ENCODE measurements around the gene RNASEH2B.

The RNASEH2B gene

GRCh38 chr13:50923272-50923671 is 13.7 kb downstream of the RNASEH2B start:
- H3K27ac ChIP-seq (ENCODE audit: low read length), result no peak overlapping the region
- H3K27me3 ChIP-seq (ENCODE audit: insufficient read depth, low read length), result no peaks in the 10 kb centered on the region
- H3K9me3 ChIP-seq (ENCODE audit: insufficient read depth, low read depth, low read length), result peaks cover 35% of the 10 kb centered on the region
- no peak overlapping the region for H3K4me3 ChIP-seq (ENCODE audit: low read length)
- H3K9ac ChIP-seq (ENCODE audit: low read depth, low read length), result no peak overlapping the region
- H3K36me3 ChIP-seq (ENCODE audit: insufficient read depth, low read depth, low read length), result no peaks in the 10 kb centered on the region
- no peaks in the 10 kb centered on the region for H3K4me1 ChIP-seq (ENCODE audit: insufficient read depth, low read length)

GRCh38 chr13:50924025-50924424 is 14.4 kb downstream of the RNASEH2B start:
- no peaks in the 10 kb centered on the region for H3K36me3 ChIP-seq (ENCODE audit: insufficient read depth, low read depth, low read length)
- no peak overlapping the region for H3K4me3 ChIP-seq (ENCODE audit: low read length)
- no peaks in the 10 kb centered on the region for H3K4me1 ChIP-seq (ENCODE audit: insufficient read depth, low read length)
- H3K9me3 ChIP-seq (ENCODE audit: insufficient read depth, low read depth, low read length), result peaks cover 35% of the 10 kb centered on the region
- no peak overlapping the region for H3K9ac ChIP-seq (ENCODE audit: low read depth, low read length)
- H3K27ac ChIP-seq (ENCODE audit: low read length), result no peak overlapping the region
- H3K27me3 ChIP-seq (ENCODE audit: insufficient read depth, low read length), result no peaks in the 10 kb centered on the region

GRCh38 chr13:50927701-50928100 is 18.1 kb downstream of the RNASEH2B start:
- Histone ChIP-seq H3K9me3 (ENCODE audit: insufficient read depth, low read depth, low read length) (peaks cover 23% of the 10 kb centered on the region), H3K27ac (ENCODE audit: low read length) (no peak overlapping the region), H3K36me3 (ENCODE audit: insufficient read depth, low read depth, low read length) (peaks cover 7% of the 10 kb centered on the region; the same call in 1 of the 2 replicates), H3K27me3 (ENCODE audit: insufficient read depth, low read length) (no peaks in the 10 kb centered on the region), H3K4me1 (ENCODE audit: insufficient read depth, low read length) (peaks cover 6% of the 10 kb centered on the region; the same call in 1 of the 2 replicates), H3K9ac (ENCODE audit: low read depth, low read length) (no peak overlapping the region), H3K4me3 (ENCODE audit: low read length) (no peak overlapping the region)

GRCh38 chr13:50928102-50928501 is 18.5 kb downstream of the RNASEH2B start:
- H3K9me3 ChIP-seq (ENCODE audit: insufficient read depth, low read depth, low read length), result peaks cover 19% of the 10 kb centered on the region
- H3K4me3 ChIP-seq (ENCODE audit: low read length), result no peak overlapping the region
- H3K27me3 ChIP-seq (ENCODE audit: insufficient read depth, low read length), result no peaks in the 10 kb centered on the region
- no peak overlapping the region for H3K9ac ChIP-seq (ENCODE audit: low read depth, low read length)
- peaks cover 6% of the 10 kb centered on the region; the same call in 1 of the 2 replicates for H3K4me1 ChIP-seq (ENCODE audit: insufficient read depth, low read length)
- H3K27ac ChIP-seq (ENCODE audit: low read length), result no peak overlapping the region
- H3K36me3 ChIP-seq (ENCODE audit: insufficient read depth, low read depth, low read length), result peaks cover 10% of the 10 kb centered on the region; the same call in 1 of the 2 replicates

GRCh38 chr13:50928659-50929462 is 19.3 kb downstream of the RNASEH2B start:
- peaks cover 11% of the 10 kb centered on the region for H3K9me3 ChIP-seq (ENCODE audit: insufficient read depth, low read depth, low read length)
- H3K36me3 ChIP-seq (ENCODE audit: insufficient read depth, low read depth, low read length), result peaks cover 10% of the 10 kb centered on the region; the same call in 1 of the 2 replicates
- peaks cover 6% of the 10 kb centered on the region; the same call in 1 of the 2 replicates for H3K4me1 ChIP-seq (ENCODE audit: insufficient read depth, low read length)
- H3K9ac ChIP-seq (ENCODE audit: low read depth, low read length), result no peak overlapping the region
- no peak overlapping the region for H3K4me3 ChIP-seq (ENCODE audit: low read length)
- H3K27ac ChIP-seq (ENCODE audit: low read length), result no peak overlapping the region
- H3K27me3 ChIP-seq (ENCODE audit: insufficient read depth, low read length), result no peaks in the 10 kb centered on the region

- Histone ChIP-seq H3K27me3 (ENCODE audit: insufficient read depth, low read length) (no peaks in the 10 kb centered on the region), H3K36me3 (ENCODE audit: insufficient read depth, low read depth, low read length) (peaks cover 23% of the 10 kb centered on the region), H3K4me1 (ENCODE audit: insufficient read depth, low read length) (peaks cover 6% of the 10 kb centered on the region; the same call in 1 of the 2 replicates), H3K4me3 (ENCODE audit: low read length) (no peak overlapping the region), H3K9me3 (ENCODE audit: insufficient read depth, low read depth, low read length) (no peaks in the 10 kb centered on the region), H3K9ac (ENCODE audit: low read depth, low read length) (no peak overlapping the region), H3K27ac (ENCODE audit: low read length) (no peak overlapping the region)
Observed at GRCh38 chr13:50932091-50932490, 22.5 kb downstream of the RNASEH2B start.

GRCh38 chr13:50934735-50935435 is 25.3 kb downstream of the RNASEH2B start:
- Histone ChIP-seq H3K4me3 (ENCODE audit: low read length) (no peak overlapping the region), H3K36me3 (ENCODE audit: insufficient read depth, low read depth, low read length) (peaks cover 33% of the 10 kb centered on the region), H3K9ac (ENCODE audit: low read depth, low read length) (no peak overlapping the region), H3K27me3 (ENCODE audit: insufficient read depth, low read length) (no peaks in the 10 kb centered on the region), H3K4me1 (ENCODE audit: insufficient read depth, low read length) (peaks cover 6% of the 10 kb centered on the region; the same call in 1 of the 2 replicates), H3K9me3 (ENCODE audit: insufficient read depth, low read depth, low read length) (peaks cover 6% of the 10 kb centered on the region), H3K27ac (ENCODE audit: low read length) (no peak overlapping the region)

GRCh38 chr13:50936679-50937078 is 27.1 kb downstream of the RNASEH2B start:
- H3K27me3 ChIP-seq (ENCODE audit: insufficient read depth, low read length), result no peaks in the 10 kb centered on the region
- H3K36me3 ChIP-seq (ENCODE audit: insufficient read depth, low read depth, low read length), result peaks cover 27% of the 10 kb centered on the region
- H3K9me3 ChIP-seq (ENCODE audit: insufficient read depth, low read depth, low read length), result peaks cover 6% of the 10 kb centered on the region
- H3K4me1 ChIP-seq (ENCODE audit: insufficient read depth, low read length), result no peaks in the 10 kb centered on the region
- no peak overlapping the region for H3K27ac ChIP-seq (ENCODE audit: low read length)
- H3K9ac ChIP-seq (ENCODE audit: low read depth, low read length), result no peak overlapping the region
- H3K4me3 ChIP-seq (ENCODE audit: low read length), result no peak overlapping the region

GRCh38 chr13:50940509-50940908 is 30.9 kb downstream of the RNASEH2B start:
- H3K27me3 ChIP-seq (ENCODE audit: insufficient read depth, low read length), result no peaks in the 10 kb centered on the region
- no peak overlapping the region for H3K4me3 ChIP-seq (ENCODE audit: low read length)
- no peak overlapping the region for H3K9ac ChIP-seq (ENCODE audit: low read depth, low read length)
- peaks cover 6% of the 10 kb centered on the region for H3K9me3 ChIP-seq (ENCODE audit: insufficient read depth, low read depth, low read length)
- no peaks in the 10 kb centered on the region for H3K4me1 ChIP-seq (ENCODE audit: insufficient read depth, low read length)
- H3K36me3 ChIP-seq (ENCODE audit: insufficient read depth, low read depth, low read length), result peaks cover 19% of the 10 kb centered on the region
- H3K27ac ChIP-seq (ENCODE audit: low read length), result no peak overlapping the region

- Histone ChIP-seq H3K9me3 (ENCODE audit: insufficient read depth, low read depth, low read length) (peaks cover 6% of the 10 kb centered on the region), H3K9ac (ENCODE audit: low read depth, low read length) (no peak overlapping the region), H3K4me1 (ENCODE audit: insufficient read depth, low read length) (no peaks in the 10 kb centered on the region), H3K27ac (ENCODE audit: low read length) (no peak overlapping the region), H3K4me3 (ENCODE audit: low read length) (no peak overlapping the region), H3K36me3 (ENCODE audit: insufficient read depth, low read depth, low read length) (peaks cover 19% of the 10 kb centered on the region), H3K27me3 (ENCODE audit: insufficient read depth, low read length) (no peaks in the 10 kb centered on the region)
Observed at GRCh38 chr13:50941146-50941545, 31.6 kb downstream of the RNASEH2B start.

GRCh38 chr13:50942630-50943311 is 33.2 kb downstream of the RNASEH2B start:
- H3K27me3 ChIP-seq (ENCODE audit: insufficient read depth, low read length), result no peaks in the 10 kb centered on the region
- peaks cover 3% of the 10 kb centered on the region for H3K9me3 ChIP-seq (ENCODE audit: insufficient read depth, low read depth, low read length)
- H3K36me3 ChIP-seq (ENCODE audit: insufficient read depth, low read depth, low read length), result peaks cover 13% of the 10 kb centered on the region
- H3K9ac ChIP-seq (ENCODE audit: low read depth, low read length), result no peak overlapping the region
- no peak overlapping the region for H3K4me3 ChIP-seq (ENCODE audit: low read length)
- H3K27ac ChIP-seq (ENCODE audit: low read length), result no peak overlapping the region
- H3K4me1 ChIP-seq (ENCODE audit: insufficient read depth, low read length), result no peaks in the 10 kb centered on the region

All from iPS-20b (cell line).